ENCODE results near the gene SOX1. TPM values are rescaled to one million over a fixed set of nuclear protein-coding genes. Genes with fewer than 3 reads are reported as not detected.

The SOX1 gene
- total and polyA plus RNA-seq, 2 donors (not counting 3 experiments of a cell fraction or from before 2014, with no cell fraction given) = not detected

DNA sequence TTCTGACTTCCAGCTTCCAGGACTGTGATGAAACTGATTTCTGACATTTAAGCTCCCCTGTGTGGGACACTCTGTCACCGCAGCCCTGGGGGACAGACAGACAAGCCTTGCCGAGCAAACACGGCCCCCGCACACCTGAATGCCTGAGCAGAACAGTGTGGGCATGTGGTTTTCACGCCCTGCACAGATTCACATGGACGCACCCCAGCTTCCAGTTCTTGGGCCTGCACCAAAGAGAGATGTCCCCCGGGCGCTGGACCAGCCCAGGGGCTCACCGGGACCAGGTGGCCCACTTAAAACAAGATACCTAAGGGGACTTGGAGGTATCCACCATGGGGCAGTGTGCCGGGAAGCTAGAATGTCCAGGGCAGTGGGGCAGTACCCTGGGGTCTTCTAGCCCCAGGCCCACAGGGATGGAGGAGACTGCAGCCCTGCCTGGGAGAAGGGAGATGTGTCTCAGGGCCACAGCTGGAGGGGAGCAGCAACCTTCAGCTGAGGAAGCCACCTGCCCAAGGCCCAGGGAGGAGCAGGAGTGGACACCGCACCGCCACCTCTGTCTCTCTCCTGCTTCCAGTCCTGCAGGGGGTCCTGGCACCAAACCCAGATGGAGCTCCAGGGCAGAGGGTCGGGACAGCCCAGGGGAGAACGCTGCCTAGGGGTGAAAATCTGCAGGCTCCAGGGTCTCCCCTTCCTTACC lies 50.5 kb downstream of the SOX1 start:
- no TSS peak for BruUV-seq (replicated peaks)
- Histone ChIP-seq H4K20me1 (replicated peaks; ENCODE audit: control insufficient read depth, extremely low read depth, insufficient read depth, low read length) (no peaks in the 10 kb centered on the region), H3K4me3 (replicated peaks in 1 of 3; ENCODE audit: insufficient read depth in 1 of 3, low read depth in 1 of 3, low read length in 3 of 3) (no peak overlapping the region), H3K4me2 (ENCODE audit: insufficient read depth, low read length) (no peak overlapping the region), H2AFZ (ENCODE audit: low read depth, low read length) (no peak overlapping the region), H3K9ac (replicated peaks; ENCODE audit: extremely low read depth, insufficient read depth, low read length) (no peak overlapping the region), H3K9me1 (replicated peaks; ENCODE audit: control insufficient read depth, extremely low read depth, insufficient read depth, low read length) (no peaks in the 10 kb centered on the region), H3K36me3 (ENCODE audit: control insufficient read depth in 2 of 2, extremely low read depth in 1 of 2, insufficient read depth in 2 of 2, low read length in 2 of 2) (no peaks in the 10 kb centered on the region), H3K9me3 (replicated peaks; ENCODE audit: control insufficient read depth, insufficient read depth, low read length) (peaks cover 2% of the 10 kb centered on the region), H3K27ac (ENCODE audit: insufficient read depth, low read depth, low read length) (no peak overlapping the region), H3K27me3 (ENCODE audit: control insufficient read depth in 2 of 2, insufficient read depth in 2 of 2, low read length in 2 of 2) (no peaks in the 10 kb centered on the region), H3K4me1 (ENCODE audit: control insufficient read depth, extremely low read depth, insufficient read depth, low read length) (no peaks in the 10 kb centered on the region), H3K79me2 (ENCODE audit: control insufficient read depth, insufficient read depth, low read length) (no peaks in the 10 kb centered on the region)
- FAIRE-seq = no peak
- intact Hi-C loops (cut with micrococcal nuclease) = no loop called here
- dilution Hi-C loops (cut with MboI; ENCODE audit: extremely low pct_ligation_motif_present, low sequenced_read_pairs) = no loop called here
- DNase-seq (ENCODE audit: low read depth, low spot score) = no peak
- TF ChIP-seq, protein P1, sequence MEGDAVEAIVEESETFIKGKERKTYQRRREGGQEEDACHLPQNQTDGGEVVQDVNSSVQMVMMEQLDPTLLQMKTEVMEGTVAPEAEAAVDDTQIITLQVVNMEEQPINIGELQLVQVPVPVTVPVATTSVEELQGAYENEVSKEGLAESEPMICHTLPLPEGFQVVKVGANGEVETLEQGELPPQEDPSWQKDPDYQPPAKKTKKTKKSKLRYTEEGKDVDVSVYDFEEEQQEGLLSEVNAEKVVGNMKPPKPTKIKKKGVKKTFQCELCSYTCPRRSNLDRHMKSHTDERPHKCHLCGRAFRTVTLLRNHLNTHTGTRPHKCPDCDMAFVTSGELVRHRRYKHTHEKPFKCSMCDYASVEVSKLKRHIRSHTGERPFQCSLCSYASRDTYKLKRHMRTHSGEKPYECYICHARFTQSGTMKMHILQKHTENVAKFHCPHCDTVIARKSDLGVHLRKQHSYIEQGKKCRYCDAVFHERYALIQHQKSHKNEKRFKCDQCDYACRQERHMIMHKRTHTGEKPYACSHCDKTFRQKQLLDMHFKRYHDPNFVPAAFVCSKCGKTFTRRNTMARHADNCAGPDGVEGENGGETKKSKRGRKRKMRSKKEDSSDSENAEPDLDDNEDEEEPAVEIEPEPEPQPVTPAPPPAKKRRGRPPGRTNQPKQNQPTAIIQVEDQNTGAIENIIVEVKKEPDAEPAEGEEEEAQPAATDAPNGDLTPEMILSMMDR (IDR thresholded peaks at IDR 0.05; ENCODE audit: extremely low read depth in 1 of 2, insufficient read depth in 1 of 2, low read depth in 1 of 2, low read length in 2 of 2) = no peak
- TF ChIP-seq POLR2A (IDR thresholded peaks at IDR 0.05; ENCODE audit: low read depth, low read length) = no peak
- TF ChIP-seq EZH2 (IDR thresholded peaks at IDR 0.05; ENCODE audit: borderline replicate concordance, low read depth, low read length, severe bottlenecking) = no peak
- TF ChIP-seq GATA2 (IDR thresholded peaks at IDR 0.05; ENCODE audit: insufficient read depth, insufficient read length, low read depth, low read length) = no peak
- TF ChIP-seq MYC (IDR thresholded peaks at IDR 0.05; ENCODE audit: low read depth, low read length) = no peak
- ChIA-PET POLR2A (no interaction called here), CTCF (no interaction called here)

DNA sequence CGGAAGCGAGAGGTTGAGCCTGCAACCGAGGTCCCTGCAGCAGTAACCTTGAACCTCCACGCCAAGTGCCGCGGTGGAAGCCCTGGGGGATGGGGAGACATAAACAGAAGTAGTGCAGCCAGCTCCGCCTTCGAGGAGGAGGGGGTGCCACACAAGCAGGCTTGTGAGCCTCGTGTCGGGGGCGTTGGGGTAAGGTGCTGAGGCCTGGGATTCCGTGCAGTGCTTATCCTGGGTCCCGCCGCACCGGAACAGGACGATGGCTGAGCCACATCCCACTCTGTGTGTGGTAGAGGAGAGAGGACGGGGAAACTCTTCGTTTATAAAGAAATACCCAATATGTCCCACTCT lies 51.0 kb downstream of the SOX1 start:
- intact Hi-C loops (cut with micrococcal nuclease) = no loop called here
- no peaks in the 10 kb centered on the region for H3K4me1 ChIP-seq (ENCODE audit: control insufficient read depth, extremely low read depth, insufficient read depth, low read length)
- no peaks in the 10 kb centered on the region for H3K9me1 ChIP-seq (replicated peaks; ENCODE audit: control insufficient read depth, extremely low read depth, insufficient read depth, low read length)
- dilution Hi-C loops (cut with MboI; ENCODE audit: extremely low pct_ligation_motif_present, low sequenced_read_pairs) = no loop called here
- H3K27ac ChIP-seq (ENCODE audit: insufficient read depth, low read depth, low read length) = no peak overlapping the region
- no peak overlapping the region for H3K4me2 ChIP-seq (ENCODE audit: insufficient read depth, low read length)
- ChIA-PET CTCF (no interaction called here), POLR2A (no interaction called here)
- no TSS peak for BruUV-seq (replicated peaks)
- H3K79me2 ChIP-seq (ENCODE audit: control insufficient read depth, insufficient read depth, low read length) = no peaks in the 10 kb centered on the region
- TF ChIP-seq, protein P1 (IDR thresholded peaks at IDR 0.05; ENCODE audit: extremely low read depth in 1 of 2, insufficient read depth in 1 of 2, low read depth in 1 of 2, low read length in 2 of 2) = no peak
- TF ChIP-seq MYC (IDR thresholded peaks at IDR 0.05; ENCODE audit: low read depth, low read length) (no peak), POLR2A (IDR thresholded peaks at IDR 0.05; ENCODE audit: low read depth, low read length) (no peak), FOS (IDR thresholded peaks at IDR 0.05; ENCODE audit: borderline replicate concordance, insufficient read depth, low read length) (no peak), GATA2 (IDR thresholded peaks at IDR 0.05; ENCODE audit: insufficient read depth, insufficient read length, low read depth, low read length) (no peak), JUN (IDR thresholded peaks at IDR 0.05; ENCODE audit: borderline replicate concordance, insufficient read depth, insufficient read length, low read depth) (no peak), POLR2AphosphoS5 (IDR thresholded peaks at IDR 0.05; ENCODE audit: insufficient read depth, low read depth, low read length) (no peak), EZH2 (IDR thresholded peaks at IDR 0.05; ENCODE audit: borderline replicate concordance, low read depth, low read length, severe bottlenecking) (no peak)
- TF ChIP-seq, protein P2, sequence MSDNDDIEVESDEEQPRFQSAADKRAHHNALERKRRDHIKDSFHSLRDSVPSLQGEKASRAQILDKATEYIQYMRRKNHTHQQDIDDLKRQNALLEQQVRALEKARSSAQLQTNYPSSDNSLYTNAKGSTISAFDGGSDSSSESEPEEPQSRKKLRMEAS (IDR thresholded peaks at IDR 0.05; ENCODE audit: insufficient read depth, insufficient read length) = no peak
- H3K4me3 ChIP-seq (replicated peaks in 1 of 3; ENCODE audit: insufficient read depth in 1 of 3, low read depth in 1 of 3, low read length in 3 of 3) = no peak overlapping the region
- FAIRE-seq (no peak), DNase-seq (ENCODE audit: low read depth, low spot score) (no peak)
- no peaks in the 10 kb centered on the region for H3K36me3 ChIP-seq (ENCODE audit: control insufficient read depth in 2 of 2, extremely low read depth in 1 of 2, insufficient read depth in 2 of 2, low read length in 2 of 2)
- no peaks in the 10 kb centered on the region for H4K20me1 ChIP-seq (replicated peaks; ENCODE audit: control insufficient read depth, extremely low read depth, insufficient read depth, low read length)
- no peak overlapping the region for H2AFZ ChIP-seq (ENCODE audit: low read depth, low read length)
- H3K27me3 ChIP-seq (ENCODE audit: control insufficient read depth in 2 of 2, insufficient read depth in 2 of 2, low read length in 2 of 2) = no peaks in the 10 kb centered on the region
- peaks cover 2% of the 10 kb centered on the region for H3K9me3 ChIP-seq (replicated peaks; ENCODE audit: control insufficient read depth, insufficient read depth, low read length)
- H3K9ac ChIP-seq (replicated peaks; ENCODE audit: extremely low read depth, insufficient read depth, low read length) = no peak overlapping the region
